GM19025 (cell line): ENCODE results near the gene ANKS3.

Experiments used
- ATAC-seq: cut with Tn5 transposase; IDR thresholded peaks from one replicate; pipeline ENCODE4 v1.9.1; 2021; ENCODE audit warnings: mild to moderate bottlenecking, low read depth, moderate library complexity; ENCODE audit not compliant: unreplicated experiment

The ANKS3 gene

GRCh38 chr16:4686497-4687210, 47.4 kb downstream of the ANKS3 start:
- ATAC-seq, result no peak

- no peak for ATAC-seq
Observed at GRCh38 chr16:4685776-4686496, 48.1 kb downstream of the ANKS3 start.

DNA sequence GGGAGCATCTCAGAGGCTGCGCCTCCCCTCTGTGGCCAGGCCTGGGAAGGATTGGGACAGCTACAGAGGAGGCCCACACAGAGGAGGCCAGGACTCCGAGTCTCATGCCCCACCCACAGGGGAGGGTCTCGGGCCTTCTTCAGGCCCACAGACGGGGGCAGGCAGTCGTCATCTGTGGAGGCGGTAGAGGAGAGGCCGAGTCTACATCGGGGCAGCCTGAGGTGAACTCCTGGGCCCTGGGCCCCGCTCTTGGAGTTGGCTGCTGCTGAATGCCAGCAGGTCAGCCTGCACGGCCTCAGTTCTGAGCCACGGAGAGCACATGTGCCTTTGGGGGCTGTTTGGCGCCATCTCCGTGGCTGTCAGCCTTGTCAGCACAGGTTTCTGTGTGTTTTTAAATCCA, 48.8 kb downstream of the ANKS3 start:
- ATAC-seq, result no peak

DNA sequence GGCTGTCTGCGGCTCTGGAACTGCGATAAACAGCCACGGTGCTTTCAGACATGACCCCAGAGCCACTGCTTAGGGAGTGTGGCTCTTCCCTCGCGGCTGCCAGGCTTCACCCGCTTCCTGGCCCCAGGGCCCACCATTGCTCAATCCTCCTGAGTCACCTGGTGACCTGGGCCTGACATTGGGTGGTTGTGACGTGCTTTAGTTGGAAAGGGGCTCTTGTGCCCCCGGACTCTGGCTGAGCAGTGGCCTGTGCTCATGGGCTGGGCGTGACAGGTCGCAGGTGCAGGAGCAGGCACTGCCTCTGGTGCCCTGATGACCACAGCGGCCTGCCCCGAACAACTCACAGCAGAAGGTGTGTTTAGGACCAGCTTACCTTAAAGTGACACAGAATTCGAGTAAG, 49.3 kb downstream of the ANKS3 start:
- ATAC-seq, result no peak

- ATAC-seq, result no peak
Observed at GRCh38 chr16:4684058-4684715, 49.9 kb downstream of the ANKS3 start.

- ATAC-seq, result no peak
Observed at GRCh38 chr16:4683255-4684057, 50.6 kb downstream of the ANKS3 start.

GRCh38 chr16:4682616-4683254, 51.3 kb downstream of the ANKS3 start:
- ATAC-seq, result no peak

- no peak for ATAC-seq
Observed at GRCh38 chr16:4682084-4682591, 51.9 kb downstream of the ANKS3 start.

DNA sequence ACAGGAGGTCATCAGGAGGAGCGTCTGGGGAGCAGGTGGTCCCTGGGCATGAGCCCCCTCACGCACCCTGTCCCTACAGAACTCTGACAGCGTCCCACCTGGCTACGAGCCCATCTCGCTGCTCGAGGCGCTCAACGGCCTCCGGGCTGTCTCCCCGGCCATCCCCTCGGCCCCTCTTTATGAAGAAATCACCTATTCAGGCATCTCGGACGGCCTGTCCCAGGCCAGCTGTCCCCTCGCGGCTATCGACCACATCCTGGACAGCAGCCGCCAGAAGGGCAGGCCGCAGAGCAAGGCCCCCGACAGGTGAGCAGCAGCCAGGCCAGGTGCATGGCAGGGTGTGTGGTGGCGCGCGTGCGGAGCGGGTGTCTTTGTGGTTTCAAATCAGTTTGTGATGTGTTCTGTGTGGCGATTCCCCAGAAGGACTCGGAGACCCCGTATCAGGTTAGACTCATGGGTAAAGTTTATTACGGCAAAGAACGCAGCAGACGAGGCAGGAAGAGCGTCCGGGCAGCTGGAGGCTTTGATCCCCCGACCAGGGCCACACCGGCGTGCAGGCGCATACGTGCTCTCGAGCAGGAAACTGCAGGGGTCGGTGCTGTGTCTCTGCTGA, 52.5 kb downstream of the ANKS3 start:
- ATAC-seq, result no peak

- no peak for ATAC-seq
Observed at GRCh38 chr16:4680673-4681470, 53.2 kb downstream of the ANKS3 start.

DNA sequence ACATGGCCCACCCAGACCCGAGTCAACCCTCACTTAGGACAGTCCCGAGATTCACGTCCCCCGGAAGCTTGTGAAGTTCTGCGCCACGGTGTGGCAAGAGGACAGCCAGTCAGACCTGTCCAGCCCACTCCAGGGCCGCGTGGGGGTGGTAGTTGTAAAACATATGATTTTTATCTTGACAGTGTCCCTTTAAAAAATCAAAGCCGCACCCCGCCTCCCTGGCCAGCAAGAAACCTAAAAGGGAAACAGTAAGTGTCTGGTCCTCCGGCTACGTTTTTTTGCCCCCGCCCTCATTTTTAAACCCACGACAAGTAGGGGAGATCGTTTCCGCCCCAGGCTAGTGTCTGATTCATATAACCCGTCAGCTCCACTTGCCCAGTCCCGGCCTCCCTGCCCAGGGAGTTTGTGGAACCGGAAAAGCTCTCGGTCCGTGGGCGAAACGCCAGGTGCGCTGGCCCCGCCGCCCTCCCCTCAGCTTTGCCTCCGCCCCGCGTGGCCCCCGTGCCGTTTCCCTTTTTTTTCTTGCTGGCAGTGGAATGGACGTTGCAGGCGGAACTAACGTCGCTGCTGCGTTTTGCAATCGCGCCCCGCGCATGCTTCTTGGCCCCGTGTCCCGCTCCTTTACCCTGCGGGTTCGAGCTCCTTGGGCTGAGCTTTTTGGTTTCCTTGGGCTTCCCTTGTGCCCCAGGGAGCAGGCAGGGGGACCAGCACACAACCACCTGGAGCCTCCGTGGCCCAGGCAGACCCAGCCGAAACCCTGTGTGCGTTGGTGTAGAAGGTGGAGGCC, 54.0 kb downstream of the ANKS3 start:
- ATAC-seq, result no peak

GRCh38 chr16:4679156-4679849, 54.8 kb downstream of the ANKS3 start:
- ATAC-seq, result no peak

GRCh38 chr16:4678596-4678995, 55.5 kb downstream of the ANKS3 start:
- ATAC-seq, result no peak

DNA sequence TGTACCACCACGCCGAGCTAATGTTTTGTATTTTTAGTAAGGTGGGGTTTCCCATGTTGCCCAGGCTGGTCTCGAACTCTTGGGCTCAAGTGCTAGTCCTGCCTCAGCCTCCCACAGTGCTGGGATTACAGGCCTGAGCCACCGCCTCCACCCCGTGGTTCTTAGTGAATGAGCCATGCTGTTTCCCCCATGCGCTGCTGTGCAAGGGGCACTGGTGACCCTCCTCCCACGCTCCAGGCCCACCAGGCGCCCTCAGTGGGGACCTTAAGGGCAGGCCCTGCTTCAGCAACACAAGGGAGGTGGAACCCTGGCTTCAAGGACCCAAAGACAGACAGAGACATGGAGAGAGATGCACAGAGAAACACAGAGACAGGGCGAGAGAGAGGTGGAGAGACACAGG, 56.1 kb downstream of the ANKS3 start:
- ATAC-seq, result no peak

GRCh38 chr16:4677390-4677789, 56.7 kb downstream of the ANKS3 start:
- no peak for ATAC-seq

GRCh38 chr16:4676831-4677230, 57.2 kb downstream of the ANKS3 start:
- no peak for ATAC-seq
